D721Med (cell line): Measurements from ENCODE around the gene ABHD16B.

Source experiments
- DNase-seq: peaks from one replicate; pipeline ENCODE4 v3.0.0; 2011; ENCODE audit warnings: low spot score; ENCODE audit not compliant: insufficient read length
- FAIRE-seq: peaks from 2 replicates; lab custom pipeline; 2011; peaks lifted over from hg19 to GRCh38; lab: Jason Lieb, UNC
- CTCF ChIP-seq: IDR thresholded peaks from 2 replicates; pipeline ENCODE4 v1.5.1; 2012; ENCODE audit warnings: mild to moderate bottlenecking, control low read depth; ENCODE audit not compliant: insufficient read depth; ENCODE audit errors: missing control alignments

ABHD16B gene

GRCh38 chr20:63829945-63830835 is 31.1 kb upstream of the ABHD16B start:
- no peak for TF ChIP-seq CTCF
- no peak for FAIRE-seq
- DNase-seq: no peak

GRCh38 chr20:63830841-63831588 is 30.3 kb upstream of the ABHD16B start, which contains the start of gene ZBTB46:
TSS of gene ZBTB46 (minus strand) at chr20:63831264. CDS start at chr20:63790757, 40,507 bp downstream.
- TF ChIP-seq CTCF: no peak
- DNase-seq: peak; percentile 92
- FAIRE-seq: no peak

- DNase-seq (no peak), FAIRE-seq (no peak)
- no peak for TF ChIP-seq CTCF
Observed at GRCh38 chr20:63831646-63831992, 29.7 kb upstream of the ABHD16B start.

- no peak for TF ChIP-seq CTCF
- no peak for DNase-seq
- FAIRE-seq: no peak
Observed at GRCh38 chr20:63831993-63832686, 29.2 kb upstream of the ABHD16B start.

- no peak for DNase-seq
- no peak for FAIRE-seq
Observed at GRCh38 chr20:63833776-63834490, 27.4 kb upstream of the ABHD16B start.

More at GRCh38 chr20:63833776-63834490, 27.4 kb upstream of the ABHD16B start:
- no peak for TF ChIP-seq CTCF
